Central memory CD8-positive, alpha-beta T cell (primary cell): ENCODE measurements around the gene ASIC5.

Source experiments
- ATAC-seq: fragments of 150-1000 bp; cut with Tn5 transposase; replicated peaks from 2 replicates; pipeline ENCODE4 v1.10.0; 2022; ENCODE audit warnings: mild to moderate bottlenecking, moderate FRiP score, moderate number of reproducible peaks; ENCODE audit not compliant: poor library complexity, severe bottlenecking; ENCODE audit errors: extremely low read depth
- DNase-seq, 2 donors: peaks; one replicate each; pipeline ENCODE4 v3.0.0; 2021; ENCODE audit warnings: low spot score in 2 of 2
- H3K27ac Mint-ChIP-seq: one replicate; pipeline ENCODE4 v1.8.0; 2022; ENCODE audit warnings: low read depth, mild to moderate bottlenecking, moderate library complexity, mixed read lengths
- H3K27me3 Mint-ChIP-seq: one replicate; pipeline ENCODE4 v1.8.0; 2022; ENCODE audit warnings: mixed read lengths
- H3K36me3 Mint-ChIP-seq: one replicate; pipeline ENCODE4 v1.8.0; 2022; ENCODE audit warnings: mild to moderate bottlenecking, moderate library complexity, mixed read lengths; ENCODE audit not compliant: insufficient read depth
- H3K4me1 Mint-ChIP-seq: one replicate; pipeline ENCODE4 v1.8.0; 2022; ENCODE audit warnings: mixed read lengths
- H3K4me3 Mint-ChIP-seq: one replicate; pipeline ENCODE4 v1.8.0; 2022; ENCODE audit warnings: mild to moderate bottlenecking, moderate library complexity, mixed read lengths
- H3K9me3 Mint-ChIP-seq: one replicate; pipeline ENCODE4 v1.8.0; 2022; ENCODE audit warnings: mixed read lengths

The ASIC5 gene

DNA sequence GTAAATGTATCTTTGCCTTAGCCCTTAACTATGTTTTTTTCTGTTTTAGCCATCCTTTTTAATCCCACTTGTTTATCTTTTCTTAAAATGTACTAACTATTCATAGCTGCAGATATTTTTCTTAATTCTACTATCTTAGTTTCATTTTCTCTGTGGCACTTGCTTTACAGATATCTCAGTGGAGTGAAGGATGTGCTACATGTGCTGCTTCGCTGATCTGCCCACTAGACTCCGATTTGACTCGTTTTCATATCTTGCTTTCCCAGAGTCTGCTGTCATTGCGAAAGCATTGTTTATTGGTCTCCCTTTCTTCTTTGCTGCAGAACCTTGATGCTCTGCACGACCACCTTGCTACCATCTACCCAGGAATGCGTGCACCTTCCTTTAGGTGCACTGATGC lies 76.7 kb downstream of the ASIC5 start:
- Mint-ChIP-seq H3K9me3 (no peaks in the 10 kb centered on the region), H3K36me3 (no peaks in the 10 kb centered on the region), H3K27me3 (no peaks in the 10 kb centered on the region), H3K27ac (no peak overlapping the region), H3K4me3 (no peak overlapping the region), H3K4me1 (peaks cover 5% of the 10 kb centered on the region)
- DNase-seq (no peak), ATAC-seq (no peak)

DNA sequence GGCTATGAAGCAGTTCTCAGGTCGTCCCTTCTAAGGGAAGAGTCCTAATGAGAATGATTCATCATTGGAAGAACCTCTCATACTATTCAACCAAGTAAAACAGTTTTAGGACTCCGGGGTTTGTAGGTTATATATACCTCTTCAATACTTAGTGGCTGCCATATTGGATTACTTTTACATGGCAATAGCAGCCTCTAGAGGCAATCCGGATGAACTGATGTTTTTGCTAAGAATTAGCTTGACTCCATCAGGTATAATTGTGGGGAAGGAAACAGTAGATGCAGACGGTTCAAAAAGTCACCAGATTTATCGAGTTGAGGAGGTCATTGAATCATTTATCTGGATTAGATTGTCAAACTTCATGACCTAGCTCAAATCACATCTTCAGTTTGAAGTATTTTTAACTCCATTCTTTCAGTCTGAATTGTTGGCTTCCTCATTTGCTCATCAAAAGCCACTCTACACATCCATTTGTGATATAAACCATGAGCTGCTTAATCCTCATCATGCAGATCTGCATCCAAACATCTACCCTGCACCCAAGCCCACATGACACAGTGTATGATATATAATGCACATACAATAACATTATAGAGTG lies 78.9 kb downstream of the ASIC5 start:
- Mint-ChIP-seq H3K9me3 (no peaks in the 10 kb centered on the region), H3K4me1 (peaks cover 5% of the 10 kb centered on the region), H3K36me3 (no peaks in the 10 kb centered on the region), H3K27me3 (no peaks in the 10 kb centered on the region), H3K4me3 (no peak overlapping the region), H3K27ac (no peak overlapping the region)
- DNase-seq (no peak), ATAC-seq (no peak)

DNA sequence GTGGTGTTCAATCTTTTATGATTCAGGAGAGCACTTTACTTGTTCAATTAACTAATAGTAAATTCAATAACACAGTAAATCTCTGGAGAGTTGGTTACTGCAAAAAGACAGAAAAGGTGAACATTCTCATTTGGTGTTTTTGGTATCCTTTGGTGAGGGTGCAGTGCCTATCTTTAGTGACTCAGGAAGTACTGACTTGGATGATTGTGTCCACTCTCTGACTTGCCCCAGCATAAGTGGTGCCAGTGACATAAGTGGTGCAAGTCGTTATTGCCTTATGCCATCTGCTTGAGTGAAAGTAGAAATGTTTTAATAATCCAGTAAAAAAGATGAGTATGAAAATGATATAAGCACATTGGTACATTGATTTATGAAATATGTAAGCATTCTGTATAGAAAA lies 80.2 kb downstream of the ASIC5 start:
- ATAC-seq = no peak
- H3K27me3 Mint-ChIP-seq = no peaks in the 10 kb centered on the region
- H3K4me1 Mint-ChIP-seq = peaks cover 5% of the 10 kb centered on the region
- no peaks in the 10 kb centered on the region for H3K9me3 Mint-ChIP-seq
- DNase-seq = no peak
- H3K4me3 Mint-ChIP-seq = no peak overlapping the region
- no peaks in the 10 kb centered on the region for H3K36me3 Mint-ChIP-seq
- no peak overlapping the region for H3K27ac Mint-ChIP-seq

DNA sequence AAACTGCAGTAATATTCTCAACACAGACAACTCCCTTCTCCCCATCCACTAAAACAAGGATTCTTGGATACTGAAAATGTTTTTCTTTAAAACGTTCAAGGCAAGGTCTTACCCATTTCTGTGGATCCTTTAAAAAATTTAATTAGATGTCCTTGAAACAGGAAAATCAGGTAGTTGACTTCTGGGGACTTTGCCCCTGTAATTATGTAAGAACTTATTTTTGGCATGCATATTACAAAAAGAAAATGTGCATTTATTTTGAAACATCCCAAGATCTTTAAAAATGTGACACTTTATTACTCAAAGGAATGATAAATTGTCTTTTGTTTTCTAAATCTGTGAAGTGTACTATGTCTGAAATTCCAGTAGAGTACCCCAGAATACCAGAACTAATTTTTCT lies 81.4 kb downstream of the ASIC5 start:
- no peak overlapping the region for H3K27ac Mint-ChIP-seq
- H3K36me3 Mint-ChIP-seq = no peaks in the 10 kb centered on the region
- H3K4me1 Mint-ChIP-seq = peaks cover 4% of the 10 kb centered on the region
- H3K9me3 Mint-ChIP-seq = no peaks in the 10 kb centered on the region
- H3K4me3 Mint-ChIP-seq = no peak overlapping the region
- ATAC-seq (no peak), DNase-seq (no peak)
- H3K27me3 Mint-ChIP-seq = no peaks in the 10 kb centered on the region

DNA sequence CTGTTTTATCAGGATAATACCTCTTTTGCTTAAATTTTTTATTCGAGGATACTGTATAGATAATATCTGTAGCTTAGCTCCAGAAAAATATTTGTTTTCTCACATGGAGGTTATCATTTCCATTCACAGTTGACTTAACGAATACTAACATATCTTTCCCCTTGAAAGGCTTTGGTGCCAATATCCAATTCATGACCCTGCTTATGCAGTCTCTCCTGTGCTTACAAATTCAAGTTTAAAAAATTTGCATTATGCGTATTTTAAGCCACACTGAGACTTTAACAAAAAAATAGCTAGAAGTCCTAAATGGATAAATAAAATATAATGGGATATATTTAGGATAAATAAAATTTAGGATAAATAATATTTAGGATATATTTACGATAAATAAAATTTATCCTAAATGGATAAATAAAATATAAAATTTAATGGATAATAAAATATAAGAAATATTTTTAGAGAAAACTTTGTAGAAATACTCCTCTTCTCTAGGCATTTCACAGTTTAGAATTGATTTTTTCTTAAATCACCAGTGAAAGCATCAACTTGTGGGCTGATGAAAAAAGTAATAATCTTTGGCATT lies 84.7 kb downstream of the ASIC5 start:
- H3K4me1 Mint-ChIP-seq = no peaks in the 10 kb centered on the region
- H3K36me3 Mint-ChIP-seq = no peaks in the 10 kb centered on the region
- no peak overlapping the region for H3K4me3 Mint-ChIP-seq
- ATAC-seq (no peak), DNase-seq (no peak)
- no peak overlapping the region for H3K27ac Mint-ChIP-seq
- no peaks in the 10 kb centered on the region for H3K9me3 Mint-ChIP-seq
- no peaks in the 10 kb centered on the region for H3K27me3 Mint-ChIP-seq

DNA sequence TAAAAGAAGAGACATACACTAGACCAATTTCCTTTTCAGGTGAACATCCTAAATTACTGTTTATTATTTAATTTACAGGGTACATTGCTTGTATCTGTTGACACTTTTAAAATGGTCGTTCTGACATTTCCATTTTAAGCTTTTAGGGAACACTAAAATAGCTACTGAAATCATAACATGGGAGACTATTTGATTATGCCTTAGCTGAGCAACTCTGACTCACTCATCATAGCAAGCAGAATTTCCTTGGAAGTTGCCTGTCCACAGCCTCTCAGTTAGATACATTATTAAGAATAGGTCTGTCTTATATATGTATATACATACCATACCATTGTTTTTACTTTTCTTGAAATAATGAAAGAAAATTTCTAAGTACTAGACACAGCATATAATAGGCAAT lies 85.3 kb downstream of the ASIC5 start:
- ATAC-seq (no peak), DNase-seq (no peak)
- Mint-ChIP-seq H3K9me3 (no peaks in the 10 kb centered on the region), H3K27ac (no peak overlapping the region), H3K4me1 (no peaks in the 10 kb centered on the region), H3K4me3 (no peak overlapping the region), H3K27me3 (no peaks in the 10 kb centered on the region), H3K36me3 (no peaks in the 10 kb centered on the region)
